Measurements from ENCODE around the gene CCDC124. TPM values are rescaled to one million over a fixed set of nuclear protein-coding genes. Genes with fewer than 3 reads are reported as not detected.

The CCDC124 gene
- total RNA-seq, 2 experiments from 2014 or later: 54.2 to 56.4 TPM

DNA sequence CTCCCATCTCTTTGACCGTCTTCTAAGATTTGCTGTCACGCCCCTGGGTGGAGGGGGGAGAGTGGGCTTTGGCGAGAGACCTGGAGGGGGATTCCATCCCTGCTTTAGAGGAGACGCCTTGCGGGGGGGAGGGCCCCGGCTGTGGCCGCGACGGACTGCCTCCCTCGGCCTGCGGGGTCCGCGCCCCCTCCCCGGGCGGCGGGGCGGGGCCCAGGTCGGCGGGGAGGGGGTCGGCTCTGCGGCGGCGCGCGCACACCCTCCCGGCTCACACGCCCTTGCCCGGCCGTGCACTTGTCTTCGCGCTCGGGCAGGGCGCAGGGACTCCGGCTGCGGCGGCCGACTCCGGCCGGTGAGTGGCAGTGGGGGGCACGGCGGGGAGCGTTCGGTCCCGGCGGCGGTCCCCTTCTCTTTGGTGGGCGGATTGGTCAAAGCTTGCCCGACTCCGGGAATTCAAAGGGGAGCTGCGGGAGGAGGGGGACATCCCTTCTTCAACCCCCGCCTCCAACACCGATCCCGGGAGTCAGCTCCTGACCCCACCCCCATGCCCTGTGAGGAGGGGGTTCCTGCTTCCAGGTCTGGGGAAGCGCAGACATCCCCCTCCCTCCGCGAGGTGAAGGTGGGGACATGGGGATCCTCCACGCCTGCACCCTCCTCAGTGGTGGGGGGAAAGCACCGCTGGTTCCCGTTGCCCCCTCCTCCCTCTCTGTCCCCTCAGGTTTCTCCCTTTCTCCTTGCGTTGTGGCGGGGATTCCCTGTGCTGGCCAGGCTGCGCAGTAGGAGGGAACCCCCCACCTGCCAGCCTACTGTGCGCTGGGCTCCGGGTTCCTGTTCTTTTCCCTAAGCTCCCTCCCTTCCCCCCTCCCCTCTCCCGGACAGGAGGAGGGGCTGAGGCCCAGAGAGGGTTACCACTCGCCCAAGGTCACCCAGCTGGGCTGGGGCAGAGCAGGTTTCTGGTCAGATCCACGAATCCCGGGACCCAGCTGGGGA, 19.5 kb downstream of the CCDC124 start:
- no peaks in the 10 kb centered on the region for H3K36me3 Mint-ChIP-seq
- POLR2A ChIA-PET: no interaction called here
- ATAC-seq (ENCODE audit: low read depth) (no peak), DNase-seq (no peak)
- peaks cover 67% of the 10 kb centered on the region for H3K27me3 Mint-ChIP-seq
- H3K27ac Mint-ChIP-seq: no peak overlapping the region
- H3K4me1 Mint-ChIP-seq: peaks cover 22% of the 10 kb centered on the region
- H3K4me3 Mint-ChIP-seq: no peak overlapping the region
- H3K9me3 Mint-ChIP-seq: no peaks in the 10 kb centered on the region

GRCh38 chr19:17953316-17953801, 20.5 kb downstream of the CCDC124 start:
- Mint-ChIP-seq H3K36me3 (no peaks in the 10 kb centered on the region), H3K4me1 (peaks cover 19% of the 10 kb centered on the region), H3K27me3 (peaks cover 74% of the 10 kb centered on the region), H3K4me3 (no peak overlapping the region), H3K9me3 (no peaks in the 10 kb centered on the region), H3K27ac (no peak overlapping the region)
- POLR2A ChIA-PET: no interaction called here
- ATAC-seq (ENCODE audit: low read depth) (no peak), DNase-seq (no peak)

DNA sequence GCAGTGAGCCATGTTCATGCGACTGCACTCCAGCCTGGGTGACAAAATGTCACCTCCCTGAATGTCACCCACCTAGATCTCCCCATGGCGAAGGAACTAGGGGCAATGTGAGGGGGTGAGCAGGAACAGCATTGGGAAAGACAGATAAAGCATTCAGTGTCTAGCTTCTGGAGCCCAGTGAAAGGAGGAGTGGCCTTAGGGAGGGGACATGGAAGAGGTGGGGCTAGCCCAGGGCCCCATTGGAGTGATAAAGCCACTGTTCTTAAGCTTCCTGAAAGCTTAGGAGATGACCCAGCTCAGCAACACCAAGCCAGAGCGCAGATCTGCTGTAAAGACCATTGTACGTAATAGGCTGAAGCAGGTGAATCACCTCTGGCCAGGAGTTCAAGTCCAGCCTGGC, 21.1 kb downstream of the CCDC124 start:
- H3K9me3 Mint-ChIP-seq: no peaks in the 10 kb centered on the region
- no peak for DNase-seq
- POLR2A ChIA-PET: no interaction called here

DNA sequence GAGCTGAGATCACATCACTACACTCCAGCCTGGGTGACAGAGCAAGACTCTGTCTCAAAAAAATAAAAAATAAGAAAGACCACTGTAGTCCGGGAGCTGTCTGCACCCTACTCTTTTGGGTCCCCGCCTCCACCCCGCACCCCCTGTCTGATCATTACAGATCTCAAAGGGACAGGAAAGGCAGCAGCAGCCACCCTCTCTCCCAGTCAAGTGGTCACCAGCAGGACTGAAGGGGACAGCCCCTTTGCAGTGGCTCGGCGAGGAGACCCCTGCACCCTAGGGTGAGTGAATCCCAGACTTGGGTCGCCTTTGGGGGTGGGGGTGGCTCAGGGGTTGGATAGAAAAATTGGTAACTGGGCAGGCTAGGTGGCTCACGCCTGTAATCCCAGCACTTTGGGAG, 21.6 kb downstream of the CCDC124 start:
- DNase-seq (no peak), ATAC-seq (ENCODE audit: low read depth) (no peak)
- H3K27ac Mint-ChIP-seq: no peak overlapping the region
- no peak overlapping the region for H3K4me3 Mint-ChIP-seq
- no peaks in the 10 kb centered on the region for H3K36me3 Mint-ChIP-seq
- H3K27me3 Mint-ChIP-seq: peaks cover 65% of the 10 kb centered on the region
- POLR2A ChIA-PET: no interaction called here
- no peaks in the 10 kb centered on the region for H3K9me3 Mint-ChIP-seq
- H3K4me1 Mint-ChIP-seq: peaks cover 13% of the 10 kb centered on the region

More for the DNA sequence above, 21.1 kb downstream of the CCDC124 start:
- Mint-ChIP-seq H3K27me3 (peaks cover 71% of the 10 kb centered on the region), H3K36me3 (no peaks in the 10 kb centered on the region), H3K4me1 (peaks cover 17% of the 10 kb centered on the region), H3K27ac (no peak overlapping the region), H3K4me3 (no peak overlapping the region)
- no peak for ATAC-seq (ENCODE audit: low read depth)

GRCh38 chr19:17957149-17957849, 24.5 kb downstream of the CCDC124 start:
- ATAC-seq (ENCODE audit: low read depth) (no peak), DNase-seq (no peak)
- Mint-ChIP-seq H3K9me3 (no peaks in the 10 kb centered on the region), H3K27me3 (peaks cover 46% of the 10 kb centered on the region), H3K27ac (no peak overlapping the region), H3K4me3 (no peak overlapping the region), H3K4me1 (no peaks in the 10 kb centered on the region), H3K36me3 (no peaks in the 10 kb centered on the region)
- POLR2A ChIA-PET: no interaction called here

DNA sequence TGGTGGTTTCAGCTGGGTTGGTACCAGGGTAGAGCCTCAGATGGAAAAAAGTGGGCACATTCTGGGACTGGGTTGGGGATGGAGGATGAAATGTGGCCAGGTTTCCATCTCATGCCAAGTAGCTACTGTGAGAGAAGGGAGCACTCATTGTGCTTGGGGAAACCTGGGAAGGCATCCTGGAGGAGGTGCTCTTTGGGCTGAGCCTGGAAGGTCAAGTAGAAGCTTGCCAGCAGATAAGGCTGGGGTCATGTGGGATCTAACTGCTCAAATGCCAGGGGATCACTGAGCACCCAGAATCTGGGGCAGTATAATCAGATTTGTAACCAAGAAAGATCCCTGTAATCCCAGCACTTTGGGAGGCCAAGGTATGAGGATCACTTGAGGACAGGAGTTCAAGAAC, 25.1 kb downstream of the CCDC124 start:
- Mint-ChIP-seq H3K27me3 (peaks cover 40% of the 10 kb centered on the region), H3K36me3 (no peaks in the 10 kb centered on the region), H3K9me3 (no peaks in the 10 kb centered on the region), H3K27ac (no peak overlapping the region), H3K4me3 (no peak overlapping the region), H3K4me1 (no peaks in the 10 kb centered on the region)
- POLR2A ChIA-PET: no interaction called here
- ATAC-seq (ENCODE audit: low read depth) (no peak), DNase-seq (no peak)

GRCh38 chr19:17963936-17964691, 31.3 kb downstream of the CCDC124 start:
- POLR2A ChIA-PET: no interaction called here
- no peak overlapping the region for H3K4me3 Mint-ChIP-seq

GRCh38 chr19:17965370-17966128, 32.7 kb downstream of the CCDC124 start:
- Mint-ChIP-seq H3K4me1 (peaks cover 5% of the 10 kb centered on the region), H3K27me3 (peaks cover 49% of the 10 kb centered on the region), H3K9me3 (no peaks in the 10 kb centered on the region), H3K4me3 (no peak overlapping the region), H3K27ac (no peak overlapping the region), H3K36me3 (no peaks in the 10 kb centered on the region)
- ATAC-seq (ENCODE audit: low read depth) (no peak), DNase-seq (no peak)
- POLR2A ChIA-PET: no interaction called here

More at GRCh38 chr19:17963936-17964691, 31.3 kb downstream of the CCDC124 start:
- no peaks in the 10 kb centered on the region for H3K9me3 Mint-ChIP-seq
- H3K27ac Mint-ChIP-seq: no peak overlapping the region
- H3K36me3 Mint-ChIP-seq: no peaks in the 10 kb centered on the region
- DNase-seq: no peak
- H3K4me1 Mint-ChIP-seq: peaks cover 2% of the 10 kb centered on the region
- no peak for ATAC-seq (ENCODE audit: low read depth)
- H3K27me3 Mint-ChIP-seq: peaks cover 43% of the 10 kb centered on the region

DNA sequence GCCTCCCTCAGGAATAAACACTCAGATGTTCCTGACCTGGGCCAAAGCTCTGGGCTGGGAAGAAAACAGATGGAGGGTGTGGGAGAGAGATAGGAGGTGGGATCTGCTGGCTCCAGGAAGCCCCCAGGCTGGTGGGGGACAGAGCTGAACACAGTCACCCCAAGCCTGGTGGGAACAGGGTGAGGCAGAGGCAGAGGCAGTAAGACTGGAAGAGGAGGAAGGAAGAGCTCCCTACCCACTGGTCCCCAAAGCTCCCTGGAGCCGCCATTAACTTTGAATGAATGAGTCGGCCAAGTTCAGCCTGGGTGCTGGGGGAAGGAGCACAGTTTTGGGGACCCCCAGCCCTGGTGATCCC, 33.3 kb downstream of the CCDC124 start:
- POLR2A ChIA-PET: no interaction called here
- no peak for DNase-seq
- no peak for ATAC-seq (ENCODE audit: low read depth)
- H3K36me3 Mint-ChIP-seq: no peaks in the 10 kb centered on the region
- no peak overlapping the region for H3K4me3 Mint-ChIP-seq
- no peak overlapping the region for H3K27ac Mint-ChIP-seq
- peaks cover 5% of the 10 kb centered on the region for H3K4me1 Mint-ChIP-seq
- H3K9me3 Mint-ChIP-seq: no peaks in the 10 kb centered on the region
- H3K27me3 Mint-ChIP-seq: peaks cover 46% of the 10 kb centered on the region

DNA sequence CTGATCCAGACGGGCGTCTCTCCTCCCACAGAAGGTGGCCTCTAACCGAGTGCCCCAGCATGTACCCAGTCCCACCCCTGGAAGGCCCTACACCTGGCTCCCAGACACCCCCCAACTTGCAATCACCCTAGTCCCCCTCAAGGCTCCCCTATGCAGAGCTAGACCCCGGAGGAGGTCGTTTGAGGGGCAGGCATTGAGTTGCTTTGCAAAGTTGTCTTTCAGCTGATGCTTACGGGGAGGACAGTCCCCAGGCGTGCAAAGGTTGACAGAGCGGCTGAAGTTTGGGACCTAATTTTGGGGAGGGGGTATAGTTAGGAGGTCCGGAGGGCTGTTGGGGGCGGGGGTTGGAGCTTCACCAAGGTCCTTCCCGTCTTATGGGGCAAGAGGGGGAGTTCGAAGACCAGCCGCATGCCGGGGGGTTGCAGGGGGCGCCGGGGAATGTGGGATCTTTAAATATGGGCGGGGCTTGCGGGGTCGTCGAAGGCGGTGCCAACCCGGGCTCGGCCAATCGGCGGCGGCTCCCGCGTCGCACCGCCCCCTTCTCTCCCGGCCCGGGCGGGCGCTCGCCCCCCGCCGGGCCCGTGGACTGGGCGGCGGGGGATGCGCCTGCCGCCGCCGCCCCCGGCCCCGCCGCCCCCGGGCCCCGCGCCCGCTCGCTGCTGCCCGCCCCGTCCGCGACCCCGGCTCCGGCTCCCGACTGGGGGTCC, 33.9 kb downstream of the CCDC124 start, which contains the start of gene KCNN1:
KCNN1 (plus strand) TSS at position 558 of the 707 bp plus-strand sequence. CDS start 6,782 bp downstream, outside the sequence.
- POLR2A ChIA-PET: no interaction called here
- Mint-ChIP-seq H3K27ac (no peak within 1 kb of the TSS), H3K36me3 (no peaks in the 10 kb centered on the region), H3K4me1 (peaks cover 5% of the 10 kb centered on the region), H3K27me3 (peaks cover 45% of the 10 kb centered on the region), H3K4me3 (no peak within 1 kb of the TSS), H3K9me3 (no peaks in the 10 kb centered on the region)
- ATAC-seq (ENCODE audit: low read depth) (no peak), DNase-seq (no peak)

DNA sequence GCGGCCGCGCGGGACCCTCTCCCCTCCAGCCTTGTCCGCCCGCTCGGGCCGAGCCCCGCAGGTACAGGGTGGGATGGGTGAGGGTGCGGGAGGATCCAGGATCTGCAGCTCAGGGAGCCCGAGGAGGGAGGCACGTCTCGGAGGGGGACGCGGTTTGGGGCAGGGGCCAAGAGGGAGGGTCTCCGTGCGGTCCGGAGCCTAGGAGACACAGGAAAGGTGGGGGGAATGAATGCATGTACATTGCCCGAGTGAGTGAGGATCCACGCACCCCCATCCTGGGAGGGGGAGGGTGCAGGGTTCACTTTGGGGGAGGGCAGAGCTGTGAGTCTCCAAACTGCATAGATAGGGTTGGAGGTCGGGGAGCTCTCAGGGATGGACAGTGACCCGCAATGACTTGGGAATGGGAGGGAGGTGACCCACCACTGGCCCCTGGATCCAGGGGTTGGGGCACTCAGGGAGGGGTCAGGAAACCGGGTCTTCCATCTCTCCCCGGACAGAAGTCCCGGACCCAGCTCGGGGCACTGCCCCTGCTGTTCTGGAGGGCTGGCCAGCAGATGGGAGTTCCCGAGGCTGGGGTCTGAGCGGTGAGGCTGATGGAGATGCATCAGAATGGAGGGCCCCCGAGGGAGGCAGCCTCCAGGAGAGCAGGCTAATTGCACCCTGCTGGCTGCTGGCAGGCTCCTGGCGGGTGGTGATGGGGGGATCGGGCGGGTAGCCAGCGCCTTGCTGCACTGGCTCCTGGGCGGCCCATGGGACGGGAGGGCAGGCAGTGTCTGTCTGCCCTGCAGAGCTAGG, 34.6 kb downstream of the CCDC124 start:
- no peaks in the 10 kb centered on the region for H3K36me3 Mint-ChIP-seq
- no peak overlapping the region for H3K27ac Mint-ChIP-seq
- H3K4me3 Mint-ChIP-seq: no peak overlapping the region
- no peaks in the 10 kb centered on the region for H3K9me3 Mint-ChIP-seq
- DNase-seq (no peak), ATAC-seq (ENCODE audit: low read depth) (no peak)
- H3K27me3 Mint-ChIP-seq: peaks cover 43% of the 10 kb centered on the region
- peaks cover 5% of the 10 kb centered on the region for H3K4me1 Mint-ChIP-seq
- POLR2A ChIA-PET: no interaction called here

- POLR2A ChIA-PET: no interaction called here
- Mint-ChIP-seq H3K27ac (no peak overlapping the region), H3K4me1 (peaks cover 5% of the 10 kb centered on the region), H3K4me3 (no peak overlapping the region), H3K9me3 (no peaks in the 10 kb centered on the region), H3K27me3 (peaks cover 43% of the 10 kb centered on the region), H3K36me3 (no peaks in the 10 kb centered on the region)
- no peak for ATAC-seq (ENCODE audit: low read depth)
- no peak for DNase-seq
These were observed 35.5 kb downstream of the CCDC124 start for GRCh38 chr19:17968362-17968761.
